ENCODE measurements around the gene LEF1.

GRCh38 chr4:108117418-108118182 is 51.1 kb downstream of the LEF1 start:
- TF ChIP-seq NFYB (IDR thresholded peaks at IDR 0.05; ENCODE audit: extremely low read depth, insufficient read length) = no peak
- TF ChIP-seq, protein P1, sequence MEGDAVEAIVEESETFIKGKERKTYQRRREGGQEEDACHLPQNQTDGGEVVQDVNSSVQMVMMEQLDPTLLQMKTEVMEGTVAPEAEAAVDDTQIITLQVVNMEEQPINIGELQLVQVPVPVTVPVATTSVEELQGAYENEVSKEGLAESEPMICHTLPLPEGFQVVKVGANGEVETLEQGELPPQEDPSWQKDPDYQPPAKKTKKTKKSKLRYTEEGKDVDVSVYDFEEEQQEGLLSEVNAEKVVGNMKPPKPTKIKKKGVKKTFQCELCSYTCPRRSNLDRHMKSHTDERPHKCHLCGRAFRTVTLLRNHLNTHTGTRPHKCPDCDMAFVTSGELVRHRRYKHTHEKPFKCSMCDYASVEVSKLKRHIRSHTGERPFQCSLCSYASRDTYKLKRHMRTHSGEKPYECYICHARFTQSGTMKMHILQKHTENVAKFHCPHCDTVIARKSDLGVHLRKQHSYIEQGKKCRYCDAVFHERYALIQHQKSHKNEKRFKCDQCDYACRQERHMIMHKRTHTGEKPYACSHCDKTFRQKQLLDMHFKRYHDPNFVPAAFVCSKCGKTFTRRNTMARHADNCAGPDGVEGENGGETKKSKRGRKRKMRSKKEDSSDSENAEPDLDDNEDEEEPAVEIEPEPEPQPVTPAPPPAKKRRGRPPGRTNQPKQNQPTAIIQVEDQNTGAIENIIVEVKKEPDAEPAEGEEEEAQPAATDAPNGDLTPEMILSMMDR (IDR thresholded peaks at IDR 0.05 in 2 of 3, conservative IDR thresholded peaks at IDR 0.05 in 1 of 3; ENCODE audit: insufficient read depth in 2 of 3, low read depth in 1 of 3, low read length in 3 of 3) = no peak
- no peak for TF ChIP-seq CREB1 (IDR thresholded peaks at IDR 0.05)
- no peak for TF ChIP-seq CREB1 (CRISPR knock-in tag; IDR thresholded peaks at IDR 0.05)
- TF ChIP-seq SPI1 (IDR thresholded peaks at IDR 0.05; ENCODE audit: borderline replicate concordance, low read depth, low read length) = no peak
- TF ChIP-seq CHD2 (IDR thresholded peaks at IDR 0.05; ENCODE audit: low read depth, low read length) = no peak
- TF ChIP-seq DMBX1 (CRISPR knock-in tag; IDR thresholded peaks at IDR 0.05; ENCODE audit: borderline replicate concordance) = no peak
- peak; percentile 59; the same call in 1 of the 2 replicates for TF ChIP-seq GATA2 (CRISPR knock-in tag; IDR thresholded peaks at IDR 0.05)
- TF ChIP-seq NR4A1 (CRISPR knock-in tag; IDR thresholded peaks at IDR 0.05) = no peak
- no peak for TF ChIP-seq NR4A1 (tag; IDR thresholded peaks at IDR 0.05)
- peak; percentile 55 for TF ChIP-seq MEIS2 (IDR thresholded peaks at IDR 0.05; ENCODE audit: partially characterized antibody)
- TF ChIP-seq POLR2A (conservative IDR thresholded peaks at IDR 0.05) = no peak

All from K562 (cell line).